ENCODE results near the gene REV1. TPM values are rescaled to one million over a fixed set of nuclear protein-coding genes. Genes with fewer than 3 reads are reported as not detected.

Gene REV1
- total RNA-seq, 1 experiment from 2014 or later = 38.6 TPM

DNA sequence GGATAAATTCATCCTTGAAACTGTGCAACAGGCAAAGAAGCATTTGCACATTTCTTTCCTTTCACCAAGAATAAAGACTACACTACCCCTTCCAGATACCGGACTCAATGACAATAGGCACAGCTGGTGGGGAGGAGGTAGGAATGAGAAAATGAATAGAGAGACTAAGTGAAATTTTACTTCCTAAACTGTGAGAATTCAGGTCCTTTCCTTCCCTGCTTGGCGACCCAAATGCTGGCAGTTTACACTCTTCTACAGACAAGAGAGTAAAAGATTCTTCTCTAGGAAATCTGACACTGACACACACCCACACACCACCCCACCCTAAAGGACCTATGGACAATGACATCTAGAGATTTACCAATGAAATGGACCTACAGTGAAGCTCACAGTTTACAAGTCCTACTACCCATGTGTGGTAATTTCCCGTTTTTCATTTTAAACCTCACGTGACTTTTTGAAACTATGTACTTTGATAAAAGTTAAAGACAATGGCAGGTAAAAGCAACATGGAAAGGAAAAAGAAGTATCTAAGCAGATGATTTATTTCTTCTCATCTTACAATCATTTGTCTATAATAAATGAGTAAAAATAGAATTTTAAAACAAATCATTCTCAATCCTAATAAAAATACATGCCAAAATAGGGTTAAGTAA, 27.9 kb downstream of the REV1 start:
- TF ChIP-seq, protein P1, sequence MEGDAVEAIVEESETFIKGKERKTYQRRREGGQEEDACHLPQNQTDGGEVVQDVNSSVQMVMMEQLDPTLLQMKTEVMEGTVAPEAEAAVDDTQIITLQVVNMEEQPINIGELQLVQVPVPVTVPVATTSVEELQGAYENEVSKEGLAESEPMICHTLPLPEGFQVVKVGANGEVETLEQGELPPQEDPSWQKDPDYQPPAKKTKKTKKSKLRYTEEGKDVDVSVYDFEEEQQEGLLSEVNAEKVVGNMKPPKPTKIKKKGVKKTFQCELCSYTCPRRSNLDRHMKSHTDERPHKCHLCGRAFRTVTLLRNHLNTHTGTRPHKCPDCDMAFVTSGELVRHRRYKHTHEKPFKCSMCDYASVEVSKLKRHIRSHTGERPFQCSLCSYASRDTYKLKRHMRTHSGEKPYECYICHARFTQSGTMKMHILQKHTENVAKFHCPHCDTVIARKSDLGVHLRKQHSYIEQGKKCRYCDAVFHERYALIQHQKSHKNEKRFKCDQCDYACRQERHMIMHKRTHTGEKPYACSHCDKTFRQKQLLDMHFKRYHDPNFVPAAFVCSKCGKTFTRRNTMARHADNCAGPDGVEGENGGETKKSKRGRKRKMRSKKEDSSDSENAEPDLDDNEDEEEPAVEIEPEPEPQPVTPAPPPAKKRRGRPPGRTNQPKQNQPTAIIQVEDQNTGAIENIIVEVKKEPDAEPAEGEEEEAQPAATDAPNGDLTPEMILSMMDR (IDR thresholded peaks at IDR 0.05; ENCODE audit: unreplicated experiment) = no peak
- intact Hi-C loops (cut with micrococcal nuclease) = no loop called here
- H3K27me3 Mint-ChIP-seq (ENCODE audit: insufficient read depth, unreplicated experiment) = no peaks in the 10 kb centered on the region
- BruUV-seq (replicated peaks) = no TSS peak
- ChIA-PET CTCF (interaction anchor here (1.0 kb wide), 2 partner anchors 14 to 24 kb away, joined by 4 read pairs; no protein-coding TSS in a partner anchor), POLR2A (interaction anchor here (1.0 to 1.2 kb wide), 3 partner anchors 12 to 16 kb away, joined by 3 read pairs; no protein-coding TSS in a partner anchor)
- no peaks in the 10 kb centered on the region for H3K9me3 Mint-ChIP-seq (ENCODE audit: unreplicated experiment)
- H3K4me3 Mint-ChIP-seq (ENCODE audit: unreplicated experiment) = no peak overlapping the region
- H3K27ac Mint-ChIP-seq (ENCODE audit: low read depth, unreplicated experiment) = no peak overlapping the region
- peaks cover 45% of the 10 kb centered on the region for H3K36me3 Mint-ChIP-seq (ENCODE audit: insufficient read depth, unreplicated experiment)
- no peaks in the 10 kb centered on the region for H3K4me1 Mint-ChIP-seq (ENCODE audit: insufficient read depth, unreplicated experiment)
- no peak for DNase-seq (ENCODE audit: unreplicated experiment)

DNA sequence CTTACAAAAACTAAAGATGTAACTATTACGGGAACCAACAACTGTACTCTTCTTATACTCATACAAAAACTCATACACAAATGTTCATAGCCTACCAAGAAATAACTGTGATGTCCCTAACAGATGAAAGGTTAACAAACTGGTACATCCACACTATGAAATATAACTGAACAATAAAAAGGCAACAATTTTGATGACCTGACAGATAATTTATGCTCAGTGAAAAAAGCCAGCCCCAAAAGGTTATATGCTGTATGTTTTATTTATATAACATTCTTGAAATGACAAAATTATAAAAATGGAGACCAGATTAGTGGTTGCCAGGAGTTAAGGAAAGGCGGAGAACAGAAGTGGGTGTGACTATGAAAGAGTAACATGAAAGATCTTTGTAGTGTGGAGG, 31.3 kb downstream of the REV1 start:
- Mint-ChIP-seq H3K9me3 (ENCODE audit: unreplicated experiment) (no peaks in the 10 kb centered on the region), H3K27me3 (ENCODE audit: insufficient read depth, unreplicated experiment) (no peaks in the 10 kb centered on the region), H3K4me1 (ENCODE audit: insufficient read depth, unreplicated experiment) (no peaks in the 10 kb centered on the region), H3K4me3 (ENCODE audit: unreplicated experiment) (no peak overlapping the region), H3K36me3 (ENCODE audit: insufficient read depth, unreplicated experiment) (peaks cover 67% of the 10 kb centered on the region), H3K27ac (ENCODE audit: low read depth, unreplicated experiment) (no peak overlapping the region)
- TF ChIP-seq, protein P1 (IDR thresholded peaks at IDR 0.05; ENCODE audit: unreplicated experiment) = no peak
- no peak for DNase-seq (ENCODE audit: unreplicated experiment)
- POLR2A ChIA-PET = no interaction called here
- no TSS peak for BruUV-seq (replicated peaks)
- intact Hi-C loops (cut with micrococcal nuclease) = no loop called here
- CTCF ChIA-PET = interaction anchor here (0.7 kb wide), 1 partner anchor 1771 kb away, joined by 3 read pairs; no protein-coding TSS in a partner anchor

DNA sequence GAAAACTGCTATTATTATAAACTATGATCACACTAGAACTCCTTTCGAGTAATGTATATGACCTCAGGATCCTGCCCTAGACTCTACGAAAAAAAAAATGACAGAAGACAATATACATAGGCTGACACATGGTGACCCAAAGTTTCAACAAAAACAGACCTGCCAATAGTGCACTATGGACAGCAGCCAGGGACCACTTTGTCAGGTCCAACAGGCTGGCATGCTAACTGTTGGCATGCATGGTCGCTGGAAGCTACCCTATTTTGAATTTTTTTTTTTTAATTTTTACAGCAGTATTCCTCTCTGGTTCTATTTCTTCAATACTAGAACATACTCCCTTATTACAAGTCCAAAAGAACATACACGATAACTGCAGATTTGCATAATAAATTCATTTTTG, 38.1 kb downstream of the REV1 start:
- Mint-ChIP-seq H3K4me3 (ENCODE audit: unreplicated experiment) (no peak overlapping the region), H3K9me3 (ENCODE audit: unreplicated experiment) (no peaks in the 10 kb centered on the region), H3K27ac (ENCODE audit: low read depth, unreplicated experiment) (no peak overlapping the region), H3K36me3 (ENCODE audit: insufficient read depth, unreplicated experiment) (peaks cover 50% of the 10 kb centered on the region), H3K27me3 (ENCODE audit: insufficient read depth, unreplicated experiment) (no peaks in the 10 kb centered on the region), H3K4me1 (ENCODE audit: insufficient read depth, unreplicated experiment) (peaks cover 8% of the 10 kb centered on the region)
- no TSS peak for BruUV-seq (replicated peaks)
- intact Hi-C loops (cut with micrococcal nuclease) = no loop called here
- no peak for DNase-seq (ENCODE audit: unreplicated experiment)
- POLR2A ChIA-PET = interaction anchor here (0.7 to 1.4 kb wide), 3 partner anchors 10 to 22 kb away, joined by 3 to 4 read pairs (median 4); no protein-coding TSS in a partner anchor
- CTCF ChIA-PET = interaction anchor here (0.8 kb wide), 2 partner anchors 12 to 33 kb away, joined by 3 to 4 read pairs; no protein-coding TSS in a partner anchor
- TF ChIP-seq, protein P1 (IDR thresholded peaks at IDR 0.05; ENCODE audit: unreplicated experiment) = no peak

DNA sequence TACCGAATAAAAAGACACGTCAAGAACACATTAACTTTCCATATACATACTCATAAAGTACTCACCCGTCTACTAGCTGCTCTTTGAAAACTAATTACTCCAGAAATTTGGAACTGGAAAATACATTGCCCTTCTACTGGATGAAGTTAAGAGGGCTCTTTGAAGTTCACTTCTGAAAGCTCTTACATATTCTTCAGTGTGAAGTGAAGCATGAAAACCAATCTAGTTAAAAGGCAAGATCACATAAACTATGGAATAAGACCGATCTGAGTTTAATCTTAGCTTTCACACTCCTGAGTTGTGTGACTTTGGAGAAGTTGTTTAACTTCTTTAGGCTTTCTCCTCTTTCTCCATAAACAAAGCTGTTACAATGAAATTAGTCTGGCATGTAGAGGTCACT, 38.5 kb downstream of the REV1 start:
- Mint-ChIP-seq H3K9me3 (ENCODE audit: unreplicated experiment) (no peaks in the 10 kb centered on the region), H3K4me1 (ENCODE audit: insufficient read depth, unreplicated experiment) (peaks cover 8% of the 10 kb centered on the region), H3K27ac (ENCODE audit: low read depth, unreplicated experiment) (no peak overlapping the region), H3K4me3 (ENCODE audit: unreplicated experiment) (no peak overlapping the region), H3K27me3 (ENCODE audit: insufficient read depth, unreplicated experiment) (no peaks in the 10 kb centered on the region), H3K36me3 (ENCODE audit: insufficient read depth, unreplicated experiment) (peaks cover 46% of the 10 kb centered on the region)
- TF ChIP-seq, protein P1 (IDR thresholded peaks at IDR 0.05; ENCODE audit: unreplicated experiment) = no peak
- no TSS peak for BruUV-seq (replicated peaks)
- ChIA-PET POLR2A (interaction anchor here (1.1 to 1.8 kb wide), 3 partner anchors 9 to 114 kb away, joined by 3 to 4 read pairs (median 4); partner anchors contain the start of gene EIF5B), CTCF (interaction anchor here (0.8 kb wide), 2 partner anchors 11 to 32 kb away, joined by 3 to 4 read pairs; no protein-coding TSS in a partner anchor)
- intact Hi-C loops (cut with micrococcal nuclease) = no loop called here
- no peak for DNase-seq (ENCODE audit: unreplicated experiment)
